HFFc6 (cell line): ENCODE data around the gene PLA2G2D. TPM values are rescaled to one million over a fixed set of nuclear protein-coding genes. Genes with fewer than 3 reads are reported as not detected.

Experiments
- DNase-seq: peaks from one replicate; pipeline ENCODE4 v3.0.0-alpha.2; 2018
- H3K27ac Mint-ChIP-seq: 2 replicates; pipeline ENCODE4 v1.8.0; 2020; ENCODE audit warnings: mild to moderate bottlenecking, mixed read lengths
- H3K27me3 Mint-ChIP-seq: 2 replicates; pipeline ENCODE4 v1.8.0; 2021; ENCODE audit warnings: mild to moderate bottlenecking, moderate library complexity, mixed read lengths; ENCODE audit not compliant: insufficient read depth
- H3K36me3 Mint-ChIP-seq: 2 replicates; pipeline ENCODE4 v1.8.0; 2021; ENCODE audit warnings: low read depth, mixed read lengths
- H3K4me1 Mint-ChIP-seq: 2 replicates; pipeline ENCODE4 v1.8.0; 2020; ENCODE audit warnings: low read depth, mixed read lengths
- H3K4me3 Mint-ChIP-seq: 2 replicates; pipeline ENCODE4 v1.8.0; 2020; ENCODE audit warnings: mild to moderate bottlenecking, moderate library complexity, mixed read lengths
- H3K9me3 Mint-ChIP-seq: 2 replicates; pipeline ENCODE4 v1.8.0; 2020; ENCODE audit warnings: mild to moderate bottlenecking, mixed read lengths
- total RNA-seq, 6 experiments: library from RNA; stranded (reverse); fragmentation: NEBNext Ultra II Directional; extraction: Animal tissue kit (Norgen Biotek cat#: 25700); gene quantifications; 2 replicates in 1 of 6; 3 replicates in 5 of 6; pipeline ENCODE4 v1.2.3, GENCODE V29; 2021
- TF ChIP-seq, protein P1 (sequence below): fragments of 200-600 bp; sonication (generic); IDR thresholded peaks from 2 replicates; pipeline ENCODE4 v1.5.0; 2021; ENCODE audit warnings: antibody characterized with exemption, mild to moderate bottlenecking

PLA2G2D gene
- total RNA-seq, 6 experiments from 2014 or later = not detected

DNA sequence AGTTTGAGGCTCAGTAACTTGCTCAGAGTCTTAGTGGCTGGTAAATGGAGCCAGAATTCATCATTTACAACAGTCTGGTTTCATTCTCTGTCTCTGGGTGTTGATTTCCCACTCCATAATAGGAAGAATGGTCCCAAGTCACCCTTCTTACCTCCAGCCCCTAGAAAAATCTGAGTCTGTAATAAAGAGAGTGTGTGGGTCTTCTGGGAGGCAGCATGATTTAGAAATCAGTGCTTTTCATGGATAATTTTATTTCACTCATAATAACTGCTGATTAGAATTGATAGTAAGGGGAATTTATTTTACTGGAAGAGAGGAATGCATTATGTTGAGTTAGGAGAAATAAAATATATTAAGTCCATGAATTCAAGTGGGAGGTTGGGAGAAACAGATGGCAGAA lies 2.1 kb downstream of the PLA2G2D start:
- DNase-seq = no peak
- Mint-ChIP-seq H3K27me3 (peaks cover 48% of the 10 kb centered on the region), H3K4me3 (no peak overlapping the region)

DNA sequence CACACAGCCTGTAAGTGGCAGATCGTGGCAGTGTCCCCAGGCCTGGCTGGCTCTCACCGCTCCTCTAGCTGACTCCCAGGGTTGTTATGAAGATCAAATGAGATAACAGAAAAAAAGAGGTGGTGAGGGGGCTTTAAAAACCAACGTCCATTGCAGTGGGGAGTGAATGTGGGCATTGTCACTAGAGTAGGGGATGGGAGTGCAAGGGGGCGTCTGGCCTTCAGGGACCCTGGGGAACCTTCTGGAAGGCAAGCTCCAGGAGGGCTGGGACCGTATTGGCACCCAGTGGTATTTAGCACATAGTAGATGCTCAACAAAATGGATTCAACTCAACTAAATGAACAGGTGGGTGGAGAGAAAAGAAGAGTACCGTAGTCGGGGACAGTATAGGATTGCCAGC lies 3.4 kb downstream of the PLA2G2D start:
- Mint-ChIP-seq H3K9me3 (no peaks in the 10 kb centered on the region), H3K4me1 (no peaks in the 10 kb centered on the region), H3K36me3 (no peaks in the 10 kb centered on the region), H3K4me3 (no peak overlapping the region), H3K27ac (no peak overlapping the region), H3K27me3 (peaks cover 41% of the 10 kb centered on the region)
- TF ChIP-seq, protein P1, sequence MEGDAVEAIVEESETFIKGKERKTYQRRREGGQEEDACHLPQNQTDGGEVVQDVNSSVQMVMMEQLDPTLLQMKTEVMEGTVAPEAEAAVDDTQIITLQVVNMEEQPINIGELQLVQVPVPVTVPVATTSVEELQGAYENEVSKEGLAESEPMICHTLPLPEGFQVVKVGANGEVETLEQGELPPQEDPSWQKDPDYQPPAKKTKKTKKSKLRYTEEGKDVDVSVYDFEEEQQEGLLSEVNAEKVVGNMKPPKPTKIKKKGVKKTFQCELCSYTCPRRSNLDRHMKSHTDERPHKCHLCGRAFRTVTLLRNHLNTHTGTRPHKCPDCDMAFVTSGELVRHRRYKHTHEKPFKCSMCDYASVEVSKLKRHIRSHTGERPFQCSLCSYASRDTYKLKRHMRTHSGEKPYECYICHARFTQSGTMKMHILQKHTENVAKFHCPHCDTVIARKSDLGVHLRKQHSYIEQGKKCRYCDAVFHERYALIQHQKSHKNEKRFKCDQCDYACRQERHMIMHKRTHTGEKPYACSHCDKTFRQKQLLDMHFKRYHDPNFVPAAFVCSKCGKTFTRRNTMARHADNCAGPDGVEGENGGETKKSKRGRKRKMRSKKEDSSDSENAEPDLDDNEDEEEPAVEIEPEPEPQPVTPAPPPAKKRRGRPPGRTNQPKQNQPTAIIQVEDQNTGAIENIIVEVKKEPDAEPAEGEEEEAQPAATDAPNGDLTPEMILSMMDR = no peak
- DNase-seq = no peak

More for the DNA sequence above, 2.1 kb downstream of the PLA2G2D start:
- H3K4me1 Mint-ChIP-seq = no peaks in the 10 kb centered on the region
- TF ChIP-seq, protein P1 = no peak
- no peak overlapping the region for H3K27ac Mint-ChIP-seq
- no peaks in the 10 kb centered on the region for H3K9me3 Mint-ChIP-seq
- H3K36me3 Mint-ChIP-seq = no peaks in the 10 kb centered on the region

DNA sequence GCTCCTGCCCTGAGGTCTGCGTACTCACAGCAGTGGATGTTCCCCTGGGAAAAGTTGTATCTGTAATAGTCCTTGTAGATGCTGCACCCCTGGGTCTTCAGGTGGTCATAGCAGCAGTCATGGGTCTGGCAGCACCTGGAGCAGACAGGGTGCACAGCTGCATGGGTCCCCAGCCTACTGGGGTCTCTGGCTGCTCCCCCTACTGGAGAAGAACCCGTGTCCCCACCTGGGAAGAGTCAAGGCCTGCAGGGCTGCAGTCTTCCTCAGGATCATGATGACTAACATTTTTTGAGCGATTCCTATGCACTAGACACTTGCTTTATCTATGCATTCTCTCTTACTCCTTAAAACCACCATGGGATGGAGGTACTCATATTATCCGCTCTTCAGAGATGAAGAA lies 3.9 kb downstream of the PLA2G2D start:
- Mint-ChIP-seq H3K27ac (no peak overlapping the region), H3K4me1 (no peaks in the 10 kb centered on the region), H3K4me3 (no peak overlapping the region), H3K27me3 (peaks cover 36% of the 10 kb centered on the region), H3K9me3 (no peaks in the 10 kb centered on the region), H3K36me3 (no peaks in the 10 kb centered on the region)
- no peak for DNase-seq
- TF ChIP-seq, protein P1 = no peak

DNA sequence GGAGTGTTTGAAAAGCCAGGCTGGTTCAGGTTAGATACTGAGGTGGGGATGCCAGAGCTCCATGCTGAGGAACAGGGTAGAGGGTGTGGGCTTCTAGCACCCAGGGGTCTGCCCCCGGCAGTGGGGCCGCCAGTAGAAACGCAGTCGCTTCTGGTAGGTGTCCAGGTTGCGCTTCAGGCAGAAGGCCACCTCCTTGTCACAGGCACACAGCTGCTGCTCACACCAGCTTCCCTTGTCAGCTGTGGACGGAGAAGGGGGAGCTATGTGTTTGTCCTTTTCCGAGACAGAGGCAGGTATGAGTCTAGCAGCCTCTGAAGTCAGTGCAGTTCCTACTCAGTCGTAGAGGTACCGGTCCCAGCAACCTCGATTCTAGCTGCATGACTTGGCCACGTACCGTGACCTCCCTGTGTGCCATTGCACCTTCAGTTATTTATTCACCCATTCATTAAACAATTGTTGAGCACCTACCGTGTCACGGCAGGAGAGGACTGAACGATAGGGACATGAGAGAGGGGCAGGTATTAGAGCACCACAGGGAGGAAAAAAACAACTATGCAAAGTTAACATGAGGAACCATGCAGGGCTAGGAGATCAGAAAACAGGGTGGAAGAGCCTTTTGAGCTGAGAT lies 5.2 kb downstream of the PLA2G2D start:
- Mint-ChIP-seq H3K4me1 (no peaks in the 10 kb centered on the region), H3K4me3 (no peak overlapping the region), H3K9me3 (no peaks in the 10 kb centered on the region), H3K27ac (no peak overlapping the region), H3K27me3 (peaks cover 32% of the 10 kb centered on the region), H3K36me3 (no peaks in the 10 kb centered on the region)
- DNase-seq = no peak
- TF ChIP-seq, protein P1 = no peak

DNA sequence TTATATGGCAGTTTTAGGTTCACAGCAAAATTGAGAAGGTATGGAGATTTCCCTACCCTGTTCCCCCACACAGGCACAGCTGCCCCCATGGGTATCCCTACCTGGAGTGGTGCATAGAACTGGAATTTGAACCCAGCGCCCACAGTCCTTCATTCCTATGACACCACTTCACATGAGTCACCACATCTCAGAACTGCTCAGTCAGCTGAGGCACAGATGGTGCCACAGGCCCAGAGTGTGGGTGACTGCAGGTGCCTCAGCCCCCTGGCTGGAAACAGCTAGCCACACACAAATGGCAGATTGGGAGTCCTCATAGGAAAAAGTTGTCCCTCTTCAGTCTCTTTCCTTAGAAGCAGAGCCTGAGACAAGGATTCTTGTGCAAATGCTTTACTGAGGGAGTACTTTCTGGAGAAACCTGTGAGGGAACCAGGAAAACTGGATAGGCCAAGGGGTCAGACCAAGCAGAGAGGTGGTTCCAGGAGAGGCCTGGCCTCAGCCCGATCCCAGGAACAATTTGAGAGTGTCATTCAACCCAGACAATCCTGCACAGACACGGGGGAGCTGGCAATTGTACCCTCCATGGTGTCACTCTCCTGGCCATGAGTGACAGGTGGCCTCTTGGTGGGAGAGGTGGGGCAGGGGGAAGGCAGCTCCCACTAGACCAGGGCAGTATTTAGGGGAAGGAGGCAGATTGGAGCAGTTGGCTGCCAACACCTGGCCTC lies 6.9 kb downstream of the PLA2G2D start:
- DNase-seq = no peak

More for the DNA sequence above, 6.9 kb downstream of the PLA2G2D start:
- Mint-ChIP-seq H3K9me3 (no peaks in the 10 kb centered on the region), H3K27me3 (peaks cover 28% of the 10 kb centered on the region), H3K27ac (no peak overlapping the region), H3K36me3 (no peaks in the 10 kb centered on the region), H3K4me3 (no peak overlapping the region), H3K4me1 (no peaks in the 10 kb centered on the region)
- TF ChIP-seq, protein P1 = no peak
